Measurements from ENCODE around the gene PCDHB3.
"Not testable (repeated sequence)": the region's sequence is repeated elsewhere in the genome, so short reads cannot be mapped to it uniquely, and the experiment has no call there.

PCDHB3 gene

GRCh38 chr5:141150224-141150992 lies 50.1 kb downstream of the PCDHB3 start:
- TF ChIP-seq, protein P1, sequence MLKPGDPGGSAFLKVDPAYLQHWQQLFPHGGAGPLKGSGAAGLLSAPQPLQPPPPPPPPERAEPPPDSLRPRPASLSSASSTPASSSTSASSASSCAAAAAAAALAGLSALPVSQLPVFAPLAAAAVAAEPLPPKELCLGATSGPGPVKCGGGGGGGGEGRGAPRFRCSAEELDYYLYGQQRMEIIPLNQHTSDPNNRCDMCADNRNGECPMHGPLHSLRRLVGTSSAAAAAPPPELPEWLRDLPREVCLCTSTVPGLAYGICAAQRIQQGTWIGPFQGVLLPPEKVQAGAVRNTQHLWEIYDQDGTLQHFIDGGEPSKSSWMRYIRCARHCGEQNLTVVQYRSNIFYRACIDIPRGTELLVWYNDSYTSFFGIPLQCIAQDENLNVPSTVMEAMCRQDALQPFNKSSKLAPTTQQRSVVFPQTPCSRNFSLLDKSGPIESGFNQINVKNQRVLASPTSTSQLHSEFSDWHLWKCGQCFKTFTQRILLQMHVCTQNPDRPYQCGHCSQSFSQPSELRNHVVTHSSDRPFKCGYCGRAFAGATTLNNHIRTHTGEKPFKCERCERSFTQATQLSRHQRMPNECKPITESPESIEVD (tag by site-specific recombination; IDR thresholded peaks at IDR 0.05) = no peak
- TF ChIP-seq ZNF792 (tag by site-specific recombination; IDR thresholded peaks at IDR 0.05) (no peak), ZNF211 (tag by site-specific recombination; IDR thresholded peaks at IDR 0.05; ENCODE audit: low read depth) (no peak), ZNF707 (tag by site-specific recombination; IDR thresholded peaks at IDR 0.05) (no peak), ZNF157 (tag by site-specific recombination; IDR thresholded peaks at IDR 0.05) (no peak), ZNF311 (tag by site-specific recombination; IDR thresholded peaks at IDR 0.05; ENCODE audit: borderline replicate concordance) (no peak), KLF7 (tag by site-specific recombination; IDR thresholded peaks at IDR 0.05; ENCODE audit: borderline replicate concordance) (no peak), ZNF280C (tag by site-specific recombination; IDR thresholded peaks at IDR 0.05) (no peak), ZNF664 (tag by site-specific recombination; IDR thresholded peaks at IDR 0.05) (no peak)
- Histone ChIP-seq H3K4me1 (ENCODE audit: control insufficient read depth, insufficient read depth, low read length) (no peaks in the 10 kb centered on the region), H3K4me3 (ENCODE audit: low read depth, low read length) (no peak overlapping the region), H3K9me3 (ENCODE audit: control insufficient read depth, insufficient read depth, low read depth, low read length) (no peaks in the 10 kb centered on the region), H3K27ac (ENCODE audit: extremely low read depth, low read depth, low read length) (no peak overlapping the region), H3K36me3 (ENCODE audit: control insufficient read depth in 2 of 2, insufficient read depth in 1 of 2, low read length in 2 of 2) (no peaks in the 10 kb centered on the region)
- ChIA-PET CTCF (interaction anchor here (0.9 to 1.6 kb wide), 7 partner anchors 13 to 65 kb away, joined by 3 to 8 read pairs (median 5); partner anchors contain the start of genes PCDHB11, PCDHB2 and PCDHB7), POLR2A (no interaction called here)

- Histone ChIP-seq H3K9me3 (ENCODE audit: control insufficient read depth, insufficient read depth, low read depth, low read length) (no peaks in the 10 kb centered on the region), H3K27ac (ENCODE audit: extremely low read depth, low read depth, low read length) (no peak overlapping the region), H3K4me3 (ENCODE audit: low read depth, low read length) (no peak overlapping the region), H3K4me1 (ENCODE audit: control insufficient read depth, insufficient read depth, low read length) (no peaks in the 10 kb centered on the region), H3K36me3 (ENCODE audit: control insufficient read depth in 2 of 2, insufficient read depth in 1 of 2, low read length in 2 of 2) (no peaks in the 10 kb centered on the region)
- CTCF ChIA-PET = interaction anchor here (1.4 to 1.6 kb wide), 2 partner anchors 21 to 57 kb away, joined by 5 to 8 read pairs; partner anchors contain the start of genes PCDHB2 and PCDHB7
- POLR2A ChIA-PET = no interaction called here
- TF ChIP-seq, protein P2, sequence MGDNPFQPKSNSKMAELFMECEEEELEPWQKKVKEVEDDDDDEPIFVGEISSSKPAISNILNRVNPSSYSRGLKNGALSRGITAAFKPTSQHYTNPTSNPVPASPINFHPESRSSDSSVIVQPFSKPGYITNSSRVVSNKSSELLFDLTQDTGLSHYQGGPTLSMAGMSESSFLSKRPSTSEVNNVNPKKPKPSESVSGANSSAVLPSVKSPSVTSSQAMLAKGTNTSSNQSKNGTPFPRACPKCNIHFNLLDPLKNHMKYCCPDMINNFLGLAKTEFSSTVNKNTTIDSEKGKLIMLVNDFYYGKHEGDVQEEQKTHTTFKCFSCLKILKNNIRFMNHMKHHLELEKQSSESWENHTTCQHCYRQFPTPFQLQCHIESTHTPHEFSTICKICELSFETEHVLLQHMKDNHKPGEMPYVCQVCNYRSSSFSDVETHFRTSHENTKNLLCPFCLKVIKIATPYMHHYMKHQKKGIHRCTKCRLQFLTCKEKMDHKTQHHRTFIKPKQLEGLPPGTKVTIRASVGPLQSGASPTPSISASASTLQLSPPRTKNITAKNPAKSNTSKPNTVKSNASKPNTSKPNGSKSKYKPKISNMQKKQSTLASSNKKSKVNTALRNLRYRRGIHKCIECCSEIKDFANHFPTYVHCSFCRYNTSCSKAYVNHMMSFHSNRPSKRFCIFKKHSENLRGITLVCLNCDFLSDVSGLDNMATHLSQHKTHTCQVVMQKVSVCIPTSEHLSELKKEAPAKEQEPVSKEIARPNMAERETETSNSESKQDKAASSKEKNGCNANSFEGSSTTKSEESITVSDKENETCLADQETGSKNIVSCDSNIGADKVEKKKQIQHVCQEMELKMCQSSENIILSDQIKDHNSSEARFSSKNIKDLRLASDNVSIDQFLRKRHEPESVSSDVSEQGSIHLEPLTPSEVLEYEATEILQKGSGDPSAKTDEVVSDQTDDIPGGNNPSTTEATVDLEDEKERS (tag by site-specific recombination; IDR thresholded peaks at IDR 0.05) = no peak
- TF ChIP-seq MEIS1 (CRISPR knock-in tag; IDR thresholded peaks at IDR 0.05; ENCODE audit: borderline replicate concordance) (no peak), ZNF626 (tag by site-specific recombination; IDR thresholded peaks at IDR 0.05) (no peak), ZBTB17 (tag by site-specific recombination; IDR thresholded peaks at IDR 0.05) (no peak), ZIC2 (tag by site-specific recombination; IDR thresholded peaks at IDR 0.05) (no peak), ZNF214 (tag by site-specific recombination; IDR thresholded peaks at IDR 0.05; ENCODE audit: borderline replicate concordance) (no peak), ZNF664 (tag by site-specific recombination; IDR thresholded peaks at IDR 0.05) (no peak), ZNF768 (tag by site-specific recombination; IDR thresholded peaks at IDR 0.05) (no peak)
- TF ChIP-seq, protein P3, sequence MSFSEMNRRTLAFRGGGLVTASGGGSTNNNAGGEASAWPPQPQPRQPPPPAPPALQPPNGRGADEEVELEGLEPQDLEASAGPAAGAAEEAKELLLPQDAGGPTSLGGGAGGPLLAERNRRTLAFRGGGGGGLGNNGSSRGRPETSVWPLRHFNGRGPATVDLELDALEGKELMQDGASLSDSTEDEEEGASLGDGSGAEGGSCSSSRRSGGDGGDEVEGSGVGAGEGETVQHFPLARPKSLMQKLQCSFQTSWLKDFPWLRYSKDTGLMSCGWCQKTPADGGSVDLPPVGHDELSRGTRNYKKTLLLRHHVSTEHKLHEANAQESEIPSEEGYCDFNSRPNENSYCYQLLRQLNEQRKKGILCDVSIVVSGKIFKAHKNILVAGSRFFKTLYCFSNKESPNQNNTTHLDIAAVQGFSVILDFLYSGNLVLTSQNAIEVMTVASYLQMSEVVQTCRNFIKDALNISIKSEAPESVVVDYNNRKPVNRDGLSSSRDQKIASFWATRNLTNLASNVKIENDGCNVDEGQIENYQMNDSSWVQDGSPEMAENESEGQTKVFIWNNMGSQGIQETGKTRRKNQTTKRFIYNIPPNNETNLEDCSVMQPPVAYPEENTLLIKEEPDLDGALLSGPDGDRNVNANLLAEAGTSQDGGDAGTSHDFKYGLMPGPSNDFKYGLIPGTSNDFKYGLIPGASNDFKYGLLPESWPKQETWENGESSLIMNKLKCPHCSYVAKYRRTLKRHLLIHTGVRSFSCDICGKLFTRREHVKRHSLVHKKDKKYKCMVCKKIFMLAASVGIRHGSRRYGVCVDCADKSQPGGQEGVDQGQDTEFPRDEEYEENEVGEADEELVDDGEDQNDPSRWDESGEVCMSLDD (tag by site-specific recombination; IDR thresholded peaks at IDR 0.05) = no peak
- TF ChIP-seq, protein P4, sequence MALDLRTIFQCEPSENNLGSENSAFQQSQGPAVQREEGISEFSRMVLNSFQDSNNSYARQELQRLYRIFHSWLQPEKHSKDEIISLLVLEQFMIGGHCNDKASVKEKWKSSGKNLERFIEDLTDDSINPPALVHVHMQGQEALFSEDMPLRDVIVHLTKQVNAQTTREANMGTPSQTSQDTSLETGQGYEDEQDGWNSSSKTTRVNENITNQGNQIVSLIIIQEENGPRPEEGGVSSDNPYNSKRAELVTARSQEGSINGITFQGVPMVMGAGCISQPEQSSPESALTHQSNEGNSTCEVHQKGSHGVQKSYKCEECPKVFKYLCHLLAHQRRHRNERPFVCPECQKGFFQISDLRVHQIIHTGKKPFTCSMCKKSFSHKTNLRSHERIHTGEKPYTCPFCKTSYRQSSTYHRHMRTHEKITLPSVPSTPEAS (tag by site-specific recombination; IDR thresholded peaks at IDR 0.05) = no peak
Observed at GRCh38 chr5:141150993-141151325, 50.7 kb downstream of the PCDHB3 start.

DNA sequence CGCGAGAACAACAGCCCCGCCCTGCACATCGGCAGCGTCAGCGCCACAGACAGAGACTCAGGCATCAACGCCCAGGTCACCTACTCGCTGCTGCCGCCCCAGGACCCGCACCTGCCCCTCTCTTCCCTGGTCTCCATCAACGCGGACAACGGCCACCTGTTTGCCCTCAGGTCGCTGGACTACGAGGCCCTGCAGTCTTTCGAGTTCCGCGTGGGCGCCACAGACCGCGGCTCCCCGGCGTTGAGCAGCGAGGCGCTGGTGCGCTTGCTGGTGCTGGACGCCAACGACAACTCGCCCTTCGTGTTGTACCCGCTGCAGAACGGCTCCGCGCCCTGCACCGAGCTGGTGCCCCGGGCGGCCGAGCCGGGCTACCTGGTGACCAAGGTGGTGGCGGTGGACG lies 51.4 kb downstream of the PCDHB3 start:
- H3K4me1 ChIP-seq (ENCODE audit: control insufficient read depth, insufficient read depth, low read length); CTCF ChIA-PET; H3K4me3 ChIP-seq (ENCODE audit: low read depth, low read length); H3K9me3 ChIP-seq (ENCODE audit: control insufficient read depth, insufficient read depth, low read depth, low read length); POLR2A ChIA-PET; H3K36me3 ChIP-seq (ENCODE audit: control insufficient read depth in 2 of 2, insufficient read depth in 1 of 2, low read length in 2 of 2); H3K27ac ChIP-seq (ENCODE audit: extremely low read depth, low read depth, low read length): not testable (repeated sequence)

All from HEK293 (cell line).